Large intestine (tissue), 3 donors: ENCODE measurements around the gene NGLY1. TPM values are rescaled to one million over a fixed set of nuclear protein-coding genes. Genes with fewer than 3 reads are reported as not detected.
A peak's percentile ranks its signal among the peaks of the same experiment; 100 is the strongest.

Experiments
- DNase-seq, 2 donors: peaks; one replicate each; pipeline versions ENCODE4 v3.0.0 to v3.0.0-alpha.2; 2013
- H3K27ac ChIP-seq: one replicate; pipeline ENCODE4 v1.5.1; 2013; ENCODE audit warnings: low read length
- H3K27me3 ChIP-seq: 2 replicates; pipeline ENCODE4 v1.6.1; 2013; ENCODE audit warnings: low read length; ENCODE audit not compliant: control insufficient read depth, insufficient read depth
- H3K36me3 ChIP-seq: 2 replicates; pipeline ENCODE4 v1.6.1; 2013; ENCODE audit warnings: low read length; ENCODE audit not compliant: control insufficient read depth, insufficient read depth
- H3K4me1 ChIP-seq: one replicate; pipeline ENCODE4 v1.6.1; 2013; ENCODE audit warnings: low read length; ENCODE audit not compliant: control insufficient read depth, insufficient read depth
- H3K4me3 ChIP-seq: one replicate; pipeline ENCODE4 v1.5.1; 2013; ENCODE audit warnings: low read length
- H3K9me3 ChIP-seq: one replicate; pipeline ENCODE4 v1.6.1; 2013; ENCODE audit warnings: mild to moderate bottlenecking, low read depth, low read length, moderate library complexity; ENCODE audit not compliant: control insufficient read depth
- WGBS: methylation state at CpG from one replicate; pipeline ENCODE4 v1.1.5; 2013; ENCODE audit warnings: low lambda C conversion rate; ENCODE audit not compliant: insufficient coverage; 5-methylcytosine and 5-hydroxymethylcytosine counted together
- polyA plus RNA-seq: library from polyadenylated mRNA; unstranded; fragments of 120-200 nt; gene quantifications from one replicate; pipeline ENCODE4 v1.2.1, GENCODE V29; 2013

NGLY1 gene
- polyA plus RNA-seq, 1 donor: 31.1 TPM

DNA sequence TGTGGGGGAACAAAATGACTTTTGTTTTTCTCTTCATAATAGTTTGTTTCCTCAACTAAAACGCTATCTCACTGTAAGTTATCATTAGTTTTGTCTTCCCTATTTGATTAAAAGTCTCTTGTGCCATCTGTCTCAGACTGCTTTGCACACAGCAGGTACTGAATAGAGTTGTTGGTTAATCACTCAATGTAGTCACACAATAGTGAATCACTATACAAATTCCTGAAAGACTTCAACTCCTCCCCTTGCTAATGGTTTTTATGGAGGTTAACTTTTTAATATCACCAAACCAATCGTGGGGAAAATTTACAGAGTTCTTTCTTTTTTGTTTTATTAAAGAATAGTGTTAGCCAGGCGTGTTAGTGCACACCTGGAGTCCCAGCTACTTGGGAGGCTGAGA is 2.6 kb upstream of the NGLY1 start:
- Histone ChIP-seq H3K36me3 (no peaks in the 10 kb centered on the region), H3K27ac (no peak overlapping the region), H3K27me3 (no peaks in the 10 kb centered on the region), H3K4me3 (no peak overlapping the region), H3K9me3 (no peaks in the 10 kb centered on the region), H3K4me1 (peaks cover 8% of the 10 kb centered on the region)
- DNase-seq: no peak
- 86% methylated on average over 2 of the region's 3 CpGs for WGBS

DNA sequence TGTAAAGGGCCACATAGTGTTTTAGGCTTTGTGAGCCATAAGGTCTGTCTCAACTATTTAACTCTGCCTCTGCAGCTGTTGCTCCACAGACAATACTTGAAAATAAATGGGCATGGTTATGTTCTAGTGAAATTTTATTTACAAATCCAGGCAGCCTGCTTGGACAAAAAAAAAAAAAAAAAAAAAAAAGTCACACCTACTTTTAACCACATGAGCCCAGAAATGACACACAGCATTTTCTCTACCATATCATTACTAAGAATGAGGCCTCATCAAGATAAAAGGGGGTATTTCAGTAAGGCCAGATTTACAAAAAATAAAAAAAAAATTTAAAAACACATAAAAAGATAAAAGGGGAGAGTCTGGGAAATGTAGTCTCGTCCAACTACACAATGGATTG is 1.7 kb upstream of the NGLY1 start:
- H3K9me3 ChIP-seq: no peaks in the 10 kb centered on the region
- no peak for DNase-seq
- H3K36me3 ChIP-seq: no peaks in the 10 kb centered on the region
- H3K27ac ChIP-seq: no peak overlapping the region
- no peaks in the 10 kb centered on the region for H3K27me3 ChIP-seq
- H3K4me1 ChIP-seq: peaks cover 4% of the 10 kb centered on the region
- WGBS: 86% methylated on average over 1 of the region's 1 CpG
- no peak overlapping the region for H3K4me3 ChIP-seq

DNA sequence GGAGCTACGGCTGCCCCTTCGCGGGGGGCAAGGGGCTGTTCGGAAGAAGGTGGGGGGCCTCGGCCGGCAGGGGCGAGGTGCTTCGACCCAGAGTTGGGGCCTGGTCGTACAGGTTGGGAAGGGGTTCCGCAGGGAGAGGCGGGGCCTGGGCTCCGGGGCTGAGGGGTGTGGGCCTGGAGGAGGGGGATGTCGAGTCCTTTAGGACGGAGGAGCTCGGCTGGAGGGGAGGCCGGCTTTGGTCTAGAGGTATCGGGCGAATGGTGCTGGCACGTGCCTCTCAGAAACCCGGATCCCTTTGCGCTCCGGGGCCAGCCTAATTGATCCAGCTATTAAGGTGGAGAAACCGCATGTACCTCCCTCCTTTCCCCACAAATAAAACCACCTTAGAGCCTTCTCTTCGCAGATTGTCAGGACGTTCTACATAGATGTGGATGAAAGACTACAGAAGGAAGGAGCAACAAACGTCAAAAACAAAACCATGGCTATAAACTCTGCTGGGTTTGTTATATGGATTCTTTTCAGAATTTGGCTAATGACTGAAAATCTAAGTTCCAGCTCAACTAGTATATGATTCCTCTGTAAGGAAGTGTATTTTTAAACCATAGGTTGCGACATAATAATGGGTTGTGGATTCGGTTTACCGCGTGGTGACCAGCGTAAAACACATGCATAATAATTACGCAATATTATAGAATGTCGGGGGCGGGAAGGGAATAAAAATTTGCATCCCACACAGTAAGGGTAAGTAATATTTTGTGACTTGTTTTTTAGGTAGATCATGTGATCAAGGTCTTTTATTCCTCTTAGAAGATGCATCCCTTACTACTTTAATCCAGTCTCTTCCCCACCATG is 644 bp upstream of the NGLY1 start:
- WGBS: 0% methylated on average over 1 of the region's 34 CpGs
- H3K4me3 ChIP-seq: peak overlapping the region; percentile 86
- peaks cover 4% of the 10 kb centered on the region for H3K4me1 ChIP-seq
- H3K36me3 ChIP-seq: no peaks in the 10 kb centered on the region
- peak; percentile 25 to 72 for DNase-seq
- H3K27ac ChIP-seq: peak overlapping the region; percentile 75
- H3K9me3 ChIP-seq: no peaks in the 10 kb centered on the region
- no peaks in the 10 kb centered on the region for H3K27me3 ChIP-seq

DNA sequence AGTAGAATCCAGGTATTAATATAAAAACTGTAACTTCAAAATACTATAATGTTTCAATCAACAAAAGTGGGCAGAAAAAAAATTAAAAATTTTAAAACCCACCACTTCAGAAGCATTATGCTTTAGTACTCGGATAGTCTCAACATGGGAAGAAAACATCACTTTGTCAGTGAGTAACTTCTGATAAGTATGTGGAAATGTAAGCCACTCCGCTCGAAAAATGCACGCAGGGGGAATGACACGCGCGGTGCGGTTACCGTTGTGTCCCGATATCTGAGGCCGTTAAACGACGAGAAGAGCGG is 656 bp downstream of the NGLY1 start:
- H3K27me3 ChIP-seq: no peaks in the 10 kb centered on the region
- no peaks in the 10 kb centered on the region for H3K9me3 ChIP-seq
- peaks cover 4% of the 10 kb centered on the region for H3K4me1 ChIP-seq
- 0% methylated on average over 1 of the region's 14 CpGs for WGBS
- peaks cover 6% of the 10 kb centered on the region for H3K36me3 ChIP-seq
- no peak for DNase-seq
- H3K4me3 ChIP-seq: peak overlapping the region; percentile 94
- peak overlapping the region; percentile 80 for H3K27ac ChIP-seq

DNA sequence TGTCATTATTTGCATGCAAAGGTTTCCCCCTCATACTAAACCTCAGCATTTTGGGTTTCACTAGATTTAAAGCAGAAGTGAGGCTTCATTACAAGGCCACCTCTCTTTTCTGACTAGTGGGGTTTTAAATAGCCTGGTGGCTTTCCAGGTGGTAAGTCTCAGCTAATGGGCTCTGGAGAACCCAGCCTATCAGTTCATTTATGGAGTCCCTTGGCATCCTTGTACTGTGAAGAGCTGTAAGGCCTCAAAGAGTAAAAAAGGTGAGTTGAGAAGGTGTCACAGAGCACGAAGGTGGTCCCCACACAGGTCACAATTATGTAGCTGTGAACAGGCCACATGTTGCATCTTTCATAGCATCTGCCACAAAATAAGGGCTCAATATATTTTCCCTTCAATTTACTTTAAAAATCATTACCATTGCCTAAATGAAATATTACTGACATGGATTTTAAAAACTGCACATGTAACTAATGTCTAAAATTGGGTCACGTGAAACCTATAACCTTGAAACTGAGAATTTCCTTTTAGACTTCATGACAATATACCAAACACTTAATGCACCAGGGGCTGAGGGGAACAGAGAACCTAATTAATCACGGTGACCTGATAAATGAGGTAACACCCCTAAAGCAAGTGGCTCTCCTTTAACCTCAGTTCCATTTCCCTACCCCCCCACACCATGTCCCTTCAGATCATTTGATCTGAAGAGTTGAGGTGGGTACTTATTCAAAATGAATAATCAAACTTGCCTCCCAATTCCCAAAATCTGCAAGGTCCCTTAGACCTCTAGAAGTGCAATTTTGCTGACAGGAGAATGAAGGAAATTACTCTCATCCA is 1.3 kb downstream of the NGLY1 start:
- peaks cover 10% of the 10 kb centered on the region for H3K36me3 ChIP-seq
- no peak for DNase-seq
- H3K27me3 ChIP-seq: no peaks in the 10 kb centered on the region
- WGBS: no CpG with 5 or more reads among the region's 3 CpGs
- H3K4me3 ChIP-seq: peak overlapping the region; percentile 94
- peaks cover 4% of the 10 kb centered on the region for H3K4me1 ChIP-seq
- H3K9me3 ChIP-seq: no peaks in the 10 kb centered on the region
- no peak overlapping the region for H3K27ac ChIP-seq

DNA sequence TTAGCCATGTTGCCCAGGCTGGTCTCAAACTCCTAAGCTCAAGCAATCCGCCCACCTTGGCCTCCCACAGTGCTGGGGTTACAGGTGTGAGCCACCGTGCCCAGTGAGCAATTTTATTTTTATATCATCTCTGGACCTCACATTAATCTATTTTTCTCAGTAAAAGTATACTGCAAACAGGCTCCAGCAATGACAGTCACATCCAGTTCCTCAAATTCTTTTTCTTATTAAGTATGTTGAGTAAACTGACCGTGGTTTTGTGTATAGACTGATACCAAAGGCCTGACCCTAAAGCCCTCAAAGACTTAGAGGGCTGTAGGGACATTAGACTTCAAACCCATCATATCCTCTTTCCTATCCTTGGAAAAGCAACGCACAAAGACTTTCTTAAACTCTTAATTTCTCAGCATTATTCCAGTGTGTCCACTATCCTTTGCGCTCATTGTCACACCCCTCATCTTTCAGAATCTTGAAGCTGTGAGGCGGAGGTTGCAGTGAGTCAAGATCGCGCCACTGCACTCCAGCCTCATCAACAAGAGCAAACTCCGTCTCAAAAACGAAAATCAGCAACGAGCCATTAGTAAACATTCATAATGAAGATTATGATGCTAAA is 2.0 kb downstream of the NGLY1 start:
- no peaks in the 10 kb centered on the region for H3K9me3 ChIP-seq
- H3K36me3 ChIP-seq: peaks cover 17% of the 10 kb centered on the region
- DNase-seq: no peak
- peaks cover 4% of the 10 kb centered on the region for H3K4me1 ChIP-seq
- H3K27ac ChIP-seq: no peak overlapping the region
- 100% methylated on average over 2 of the region's 11 CpGs for WGBS
- no peaks in the 10 kb centered on the region for H3K27me3 ChIP-seq
- no peak overlapping the region for H3K4me3 ChIP-seq

DNA sequence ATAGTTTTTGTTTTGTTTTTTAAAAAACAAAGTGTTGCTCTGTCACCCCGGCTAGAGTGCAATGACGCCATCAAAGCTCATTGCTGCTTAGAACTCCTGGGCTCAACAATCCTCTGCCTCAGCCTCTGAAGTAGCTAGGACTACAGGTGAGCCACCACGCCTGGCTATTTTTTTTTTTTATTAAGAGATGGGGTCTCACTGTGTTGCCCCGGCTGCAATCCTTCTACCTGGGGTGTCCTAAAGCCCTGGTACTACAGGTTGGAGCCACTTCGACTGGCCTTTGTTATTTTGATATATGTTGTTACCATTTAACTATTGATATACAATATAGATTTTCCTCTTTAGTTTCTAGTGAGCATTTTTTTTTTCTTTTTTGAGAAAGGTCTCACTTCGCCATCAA is 2.6 kb downstream of the NGLY1 start:
- Histone ChIP-seq H3K4me3 (no peak overlapping the region), H3K9me3 (no peaks in the 10 kb centered on the region), H3K4me1 (peaks cover 4% of the 10 kb centered on the region), H3K27me3 (no peaks in the 10 kb centered on the region), H3K27ac (no peak overlapping the region), H3K36me3 (peaks cover 22% of the 10 kb centered on the region)
- DNase-seq: no peak
- no CpG with 5 or more reads among the region's 6 CpGs for WGBS

DNA sequence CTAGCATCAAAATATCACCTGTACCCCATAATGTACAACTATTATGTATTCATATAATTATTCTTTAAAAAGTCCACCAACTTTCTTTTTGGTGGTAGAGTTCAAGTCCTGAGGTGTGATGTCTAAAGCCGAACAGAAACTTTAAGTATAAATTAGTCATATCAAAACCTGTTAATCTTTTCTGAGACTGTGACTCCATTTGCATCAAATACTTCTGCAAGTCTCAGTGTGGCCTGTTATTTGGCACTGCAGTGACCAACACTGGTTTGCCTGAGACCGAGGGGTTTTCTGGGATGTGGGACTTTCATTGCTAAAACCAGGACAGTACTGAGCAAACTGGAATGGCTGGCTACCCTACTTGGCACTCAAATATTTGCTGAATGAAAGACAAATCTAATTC is 7.3 kb downstream of the NGLY1 start:
- no peak for DNase-seq
- Histone ChIP-seq H3K27me3 (no peaks in the 10 kb centered on the region), H3K4me3 (no peak overlapping the region), H3K4me1 (no peaks in the 10 kb centered on the region), H3K36me3 (peaks cover 42% of the 10 kb centered on the region), H3K27ac (no peak overlapping the region), H3K9me3 (peaks cover 11% of the 10 kb centered on the region)
- WGBS: no CpG with 5 or more reads among the region's 2 CpGs

DNA sequence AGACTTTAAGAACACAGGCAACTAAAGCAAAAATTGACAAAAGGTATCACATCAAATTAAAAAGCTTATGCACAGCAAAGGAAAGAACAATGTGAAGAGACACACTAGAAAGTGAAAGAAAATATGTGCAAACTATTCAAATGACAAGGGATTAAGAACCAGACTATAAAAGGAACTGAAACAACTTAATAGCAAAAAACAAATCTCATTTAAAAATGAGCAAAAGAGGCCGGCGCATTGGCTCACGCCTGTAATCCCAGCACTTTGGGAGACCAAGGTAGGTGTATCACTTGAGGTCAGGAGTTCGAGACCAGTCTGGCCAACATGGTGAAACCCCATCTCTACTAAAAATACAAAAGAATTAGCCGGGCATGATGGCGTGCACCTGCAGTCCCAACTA is 14.4 kb downstream of the NGLY1 start:
- Histone ChIP-seq H3K9me3 (peaks cover 14% of the 10 kb centered on the region), H3K4me1 (no peaks in the 10 kb centered on the region), H3K27ac (no peak overlapping the region), H3K36me3 (peaks cover 10% of the 10 kb centered on the region), H3K27me3 (no peaks in the 10 kb centered on the region), H3K4me3 (no peak overlapping the region)
- no peak for DNase-seq
- no CpG with 5 or more reads among the region's 6 CpGs for WGBS

DNA sequence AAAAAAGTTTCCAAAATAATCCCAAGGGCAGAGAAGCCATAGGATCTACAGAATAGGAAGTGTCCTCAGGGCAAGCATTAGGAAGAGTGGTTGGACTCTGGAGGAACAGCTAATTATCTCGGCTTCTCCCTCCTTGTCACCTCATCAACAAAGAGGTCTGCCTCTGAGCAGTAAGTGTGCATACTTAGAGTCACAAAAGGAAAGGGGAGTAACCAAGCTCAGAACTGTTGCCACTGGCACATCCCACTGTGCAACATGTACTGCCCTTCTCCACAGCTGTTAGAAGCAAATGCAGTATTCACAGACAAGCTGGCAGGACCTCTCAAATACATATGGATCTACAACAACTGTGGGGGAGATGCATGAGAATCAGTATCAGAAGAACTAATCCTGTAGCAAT is 31.5 kb downstream of the NGLY1 start:
- Histone ChIP-seq H3K27me3 (no peaks in the 10 kb centered on the region), H3K4me3 (no peak overlapping the region), H3K4me1 (no peaks in the 10 kb centered on the region), H3K36me3 (peaks cover 35% of the 10 kb centered on the region), H3K27ac (no peak overlapping the region), H3K9me3 (no peaks in the 10 kb centered on the region)
- WGBS: no CpG with 5 or more reads among the region's 1 CpG
- no peak for DNase-seq
